NCI-H2107 treated with DMSO at 0.1 percent for 48 hours (cell line): ENCODE measurements around the gene SH3BGRL2.

ENCODE experiments used
- DNase-seq: peaks from one replicate; lab custom pipeline; 2025; ENCODE audit not compliant: unreplicated experiment; lab: John Stamatoyannopoulos, UW

Gene SH3BGRL2

GRCh38 chr6:79694623-79695343 is 63.7 kb downstream of the SH3BGRL2 start:
- no peak for DNase-seq

GRCh38 chr6:79697430-79697829 is 66.3 kb downstream of the SH3BGRL2 start:
- DNase-seq: no peak

GRCh38 chr6:79699606-79700005 is 68.5 kb downstream of the SH3BGRL2 start:
- DNase-seq: no peak

DNA sequence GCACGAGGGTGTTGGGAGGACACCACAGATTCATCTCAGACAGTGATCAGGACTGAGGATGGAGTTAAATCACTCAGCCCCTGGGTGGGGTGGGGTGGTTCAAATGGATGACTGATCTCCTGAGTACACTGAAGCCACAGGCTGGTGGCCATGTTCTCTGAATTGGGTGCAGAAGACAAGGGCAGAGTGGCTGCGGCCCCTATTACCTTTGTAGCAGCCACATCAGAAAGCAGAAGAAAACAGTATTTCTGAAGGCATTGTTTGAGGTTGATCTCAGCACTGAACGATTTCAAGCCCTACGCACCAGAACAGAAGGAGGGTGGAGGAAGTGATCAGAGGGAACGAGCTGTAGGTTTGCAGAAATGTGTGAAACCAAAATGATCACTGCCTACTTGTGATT is 71.6 kb downstream of the SH3BGRL2 start:
- DNase-seq: no peak

- DNase-seq: no peak
These were observed 73.1 kb downstream of the SH3BGRL2 start for GRCh38 chr6:79704200-79704599.

- no peak for DNase-seq
These were observed 74.4 kb downstream of the SH3BGRL2 start for GRCh38 chr6:79705456-79705995.

DNA sequence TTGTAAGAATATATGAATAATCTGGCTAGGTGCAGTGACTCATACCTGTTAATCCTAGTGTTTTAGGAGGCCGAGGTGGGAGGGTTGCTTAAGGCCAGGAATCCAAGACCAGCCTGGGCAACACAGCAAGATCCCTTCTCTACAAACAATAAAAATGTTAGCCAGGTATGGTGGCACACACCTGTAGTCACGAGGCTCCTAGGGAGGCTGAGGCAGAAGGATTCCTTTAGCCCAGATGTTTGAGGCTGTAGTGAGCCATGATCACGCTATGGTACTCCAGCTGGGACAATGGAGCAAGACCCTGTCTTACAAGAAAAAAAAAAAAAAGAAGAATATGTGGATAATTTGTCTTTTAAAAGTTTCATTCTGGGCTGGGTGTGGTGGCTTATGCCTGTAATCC is 75.4 kb downstream of the SH3BGRL2 start:
- no peak for DNase-seq

DNA sequence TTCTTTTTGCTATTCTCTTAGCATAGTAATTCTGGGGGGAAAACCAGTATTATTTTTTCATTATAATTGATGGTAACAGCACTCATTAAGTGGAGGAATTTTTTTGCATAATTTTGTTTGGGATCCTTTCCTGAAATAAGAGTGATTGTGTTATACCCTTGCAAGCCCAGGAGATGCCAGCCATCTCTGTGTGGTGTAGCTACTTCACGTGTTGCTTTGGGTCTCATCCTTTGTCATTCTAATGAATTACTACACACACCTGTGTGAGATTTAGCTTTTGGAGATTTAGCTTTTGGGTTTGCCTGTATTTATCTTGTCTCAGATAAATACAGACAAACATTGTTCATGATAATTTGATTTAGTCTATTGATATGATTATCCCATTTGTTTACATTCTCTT is 76.5 kb downstream of the SH3BGRL2 start:
- DNase-seq: no peak

- DNase-seq: no peak
These were observed 77.1 kb downstream of the SH3BGRL2 start for GRCh38 chr6:79708095-79708791.

GRCh38 chr6:79710127-79710526 is 79.0 kb downstream of the SH3BGRL2 start:
- DNase-seq: peak; percentile 30

DNA sequence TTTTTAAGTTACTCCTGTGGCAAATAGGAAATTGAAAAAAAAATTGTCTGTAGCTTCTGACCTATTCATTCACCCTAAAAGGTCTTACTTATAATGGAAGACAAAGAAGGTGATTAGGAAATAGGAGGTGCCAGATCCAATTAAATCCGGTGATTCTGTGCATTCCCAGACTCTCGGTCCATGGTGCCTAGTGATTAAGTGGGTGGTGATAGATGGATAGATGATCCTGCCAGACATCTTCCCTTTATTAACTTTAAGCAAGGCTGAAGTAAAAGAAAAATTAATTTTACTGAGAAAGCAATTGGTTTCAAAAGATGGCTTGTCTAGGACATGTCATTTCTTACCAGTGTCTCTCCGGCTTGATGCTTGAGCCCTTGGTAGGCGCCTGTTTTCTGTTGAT is 80.0 kb downstream of the SH3BGRL2 start:
- no peak for DNase-seq

- no peak for DNase-seq
These were observed 81.0 kb downstream of the SH3BGRL2 start for GRCh38 chr6:79712144-79712543.

- no peak for DNase-seq
These were observed 81.5 kb downstream of the SH3BGRL2 start for GRCh38 chr6:79712616-79713135.

GRCh38 chr6:79713701-79714322 is 82.7 kb downstream of the SH3BGRL2 start:
- peak; percentile 47 for DNase-seq

DNA sequence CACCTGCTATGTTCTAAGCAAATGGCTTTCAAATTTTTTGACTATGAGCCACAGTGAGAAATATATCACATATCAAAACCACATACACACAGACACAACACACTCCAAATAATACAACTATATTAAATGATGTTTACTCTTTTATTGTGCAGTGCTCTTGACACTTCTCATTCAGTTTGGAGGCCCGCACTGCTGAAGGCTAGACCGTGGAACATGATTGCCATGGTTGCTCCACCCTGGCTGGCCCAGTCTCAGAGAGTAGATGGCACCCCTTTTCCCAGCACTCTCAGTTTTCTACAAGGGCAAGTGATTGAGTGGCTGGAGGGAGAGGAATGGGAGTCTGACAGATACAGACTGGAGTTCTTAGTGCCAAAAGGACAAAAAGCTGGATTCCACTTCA is 86.9 kb downstream of the SH3BGRL2 start:
- DNase-seq: peak; percentile 84

GRCh38 chr6:79718509-79719247 is 87.5 kb downstream of the SH3BGRL2 start:
- no peak for DNase-seq

GRCh38 chr6:79719248-79719960 is 88.3 kb downstream of the SH3BGRL2 start:
- no peak for DNase-seq

GRCh38 chr6:79724816-79725215 is 93.7 kb downstream of the SH3BGRL2 start:
- DNase-seq: no peak

DNA sequence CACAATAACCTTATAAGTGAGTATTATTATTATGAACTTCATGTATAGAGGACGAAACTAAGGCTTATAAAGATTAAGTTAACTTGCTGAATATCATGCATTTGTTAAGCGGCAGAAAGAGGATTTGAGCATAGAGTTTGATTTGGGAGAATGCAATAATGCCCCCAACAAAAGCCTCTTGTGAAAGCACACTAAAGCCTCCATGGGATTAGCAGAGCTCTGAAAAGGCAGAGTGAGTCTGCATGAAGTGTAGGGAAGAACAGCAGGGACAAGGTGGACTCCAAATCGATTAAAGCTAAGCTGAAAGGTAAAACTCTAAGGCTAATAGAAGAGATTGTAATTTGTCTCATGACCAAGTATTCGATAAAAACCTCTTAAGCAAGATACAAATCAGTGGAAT is 100.3 kb downstream of the SH3BGRL2 start:
- DNase-seq: no peak

- no peak for DNase-seq
These were observed 102.3 kb downstream of the SH3BGRL2 start for GRCh38 chr6:79733388-79733787.
